NCI-H1930 (cell line): ENCODE results near the gene CPPED1.
"Not testable (repeated sequence)": the region's sequence is repeated elsewhere in the genome, so short reads cannot be mapped to it uniquely, and the experiment has no call there.

Experiments
- DNase-seq, 2 experiments: peaks; one replicate each; lab custom pipeline; 2025; lab: John Stamatoyannopoulos, UW

Gene CPPED1, protein sequence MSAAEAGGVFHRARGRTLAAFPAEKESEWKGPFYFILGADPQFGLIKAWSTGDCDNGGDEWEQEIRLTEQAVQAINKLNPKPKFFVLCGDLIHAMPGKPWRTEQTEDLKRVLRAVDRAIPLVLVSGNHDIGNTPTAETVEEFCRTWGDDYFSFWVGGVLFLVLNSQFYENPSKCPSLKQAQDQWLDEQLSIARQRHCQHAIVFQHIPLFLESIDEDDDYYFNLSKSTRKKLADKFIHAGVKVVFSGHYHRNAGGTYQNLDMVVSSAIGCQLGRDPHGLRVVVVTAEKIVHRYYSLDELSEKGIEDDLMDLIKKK

DNA sequence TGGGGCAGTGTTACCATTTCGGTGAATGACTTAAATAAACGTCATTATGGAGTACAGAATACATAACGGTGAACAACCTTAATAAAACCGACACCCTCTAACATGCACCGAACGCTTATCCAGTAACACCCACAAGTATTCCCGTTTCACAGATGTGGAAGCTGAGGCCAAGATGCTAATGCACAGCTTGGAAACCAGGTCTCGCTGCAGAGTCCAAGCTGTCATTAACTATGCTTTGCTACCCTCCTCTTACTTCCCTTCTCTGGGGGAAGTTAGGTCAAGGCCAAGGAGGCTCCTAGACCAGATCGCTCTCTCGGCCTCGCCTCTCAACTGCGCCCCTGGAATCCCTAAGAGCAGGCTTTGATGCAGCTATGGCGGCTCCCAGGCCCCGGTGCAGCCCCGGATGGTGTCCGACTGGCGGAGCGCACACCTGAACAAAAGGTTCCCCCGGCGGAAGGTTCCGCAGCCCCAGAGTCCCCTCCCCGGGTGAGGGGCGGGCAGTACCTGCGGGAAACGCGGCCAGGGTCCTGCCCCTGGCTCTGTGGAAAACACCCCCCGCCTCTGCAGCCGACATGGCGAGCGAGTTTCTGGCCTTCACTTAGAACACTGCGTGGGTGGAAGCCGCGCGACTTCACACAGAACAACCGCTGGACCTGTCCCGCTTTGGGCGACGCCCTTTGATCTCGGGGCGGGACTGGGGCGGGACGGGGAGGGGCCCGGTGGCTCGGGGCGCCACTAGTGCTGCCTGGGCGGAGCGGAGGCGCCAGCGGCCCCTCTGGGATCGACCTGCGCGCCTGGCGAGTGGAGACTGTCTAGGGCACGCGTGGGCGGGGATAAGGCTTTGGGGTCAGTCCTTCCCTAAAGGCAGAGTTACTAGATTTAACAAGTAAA is at the start of gene CPPED1:
Gene CPPED1, minus strand, starts transcription at position 685 of the 891 bp plus-strand sequence. Its CDS starts 111 bp downstream, at position 574.
- peak; percentile 86 to 91 for DNase-seq

DNA sequence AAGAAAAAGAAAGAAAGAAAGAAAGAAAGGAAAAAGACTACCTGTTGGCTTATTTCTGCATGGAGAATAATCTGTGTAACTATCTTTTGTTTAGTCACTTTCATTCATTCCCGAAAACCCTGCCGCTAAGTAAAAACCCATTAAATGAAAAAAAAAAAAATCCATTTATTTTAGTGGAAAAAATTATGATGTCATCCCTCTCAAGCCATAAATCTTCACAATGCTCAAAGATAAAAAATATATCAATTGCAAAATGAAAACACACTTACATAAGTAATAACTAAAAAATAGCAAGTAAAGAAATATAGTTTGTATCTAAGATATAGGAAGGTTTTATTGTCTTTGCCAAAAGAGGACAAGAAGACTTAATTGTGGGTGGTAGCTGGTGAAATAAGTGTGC is 46.5 kb upstream of the CPPED1 start:
- DNase-seq, result no peak

DNA sequence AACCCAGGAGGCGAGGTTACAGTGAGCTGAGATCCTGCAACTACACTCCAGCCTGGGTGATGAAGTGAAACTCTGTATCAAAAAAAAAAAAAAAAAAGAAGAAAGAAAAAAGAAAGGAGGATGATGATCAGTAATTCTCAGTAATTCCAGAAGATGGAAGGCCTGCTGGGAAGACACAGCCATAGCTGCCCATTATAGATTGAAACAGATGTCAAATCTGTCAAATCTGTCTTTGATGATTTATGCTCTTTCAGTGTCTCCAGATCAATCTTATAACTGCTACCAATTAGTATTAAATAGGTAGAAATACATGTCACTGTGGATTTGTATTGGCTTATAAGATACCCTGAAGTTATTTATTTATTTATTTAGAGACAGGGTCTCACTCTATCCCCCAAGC is 42.9 kb upstream of the CPPED1 start:
- DNase-seq, result no peak

DNA sequence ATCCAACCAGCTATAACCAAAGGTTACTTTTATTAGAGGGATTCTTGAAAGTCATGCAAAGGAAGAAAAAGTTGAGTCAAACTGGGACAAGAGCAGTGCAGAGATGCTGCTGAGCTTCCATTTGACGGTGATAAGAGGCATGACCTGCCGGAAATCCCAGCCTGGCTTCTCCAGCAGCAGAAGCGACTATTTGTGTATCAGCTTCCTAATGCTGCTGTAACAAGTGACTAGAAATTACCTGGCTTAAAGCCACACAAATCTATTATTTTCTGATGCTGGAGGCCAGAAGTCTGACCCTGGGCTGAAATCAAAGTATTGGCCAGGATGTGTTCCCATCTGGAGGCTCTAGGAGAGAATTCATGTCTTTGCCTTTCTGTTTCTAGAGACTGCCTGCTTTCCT is 41.6 kb upstream of the CPPED1 start:
- no peak for DNase-seq

DNA sequence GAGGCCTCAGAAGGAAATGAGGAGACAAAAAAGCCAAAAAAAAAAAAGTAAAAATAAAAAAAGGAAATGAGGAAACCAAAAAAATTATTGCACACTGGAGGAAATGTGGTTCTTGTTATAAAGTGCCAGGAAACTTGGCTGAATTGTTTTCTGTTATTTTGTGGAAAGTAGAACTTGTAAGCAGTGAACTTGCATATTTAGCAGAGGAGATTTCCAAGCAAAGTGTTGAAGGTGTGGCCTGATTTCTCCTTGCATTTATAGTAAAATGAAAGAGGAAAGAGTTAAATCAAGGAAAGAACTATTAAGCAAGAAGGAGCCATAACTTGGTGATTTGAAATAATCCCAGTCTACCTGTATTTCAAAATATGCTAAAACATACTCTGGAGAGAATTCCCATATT is 34.1 kb upstream of the CPPED1 start:
- DNase-seq, result no peak

DNA sequence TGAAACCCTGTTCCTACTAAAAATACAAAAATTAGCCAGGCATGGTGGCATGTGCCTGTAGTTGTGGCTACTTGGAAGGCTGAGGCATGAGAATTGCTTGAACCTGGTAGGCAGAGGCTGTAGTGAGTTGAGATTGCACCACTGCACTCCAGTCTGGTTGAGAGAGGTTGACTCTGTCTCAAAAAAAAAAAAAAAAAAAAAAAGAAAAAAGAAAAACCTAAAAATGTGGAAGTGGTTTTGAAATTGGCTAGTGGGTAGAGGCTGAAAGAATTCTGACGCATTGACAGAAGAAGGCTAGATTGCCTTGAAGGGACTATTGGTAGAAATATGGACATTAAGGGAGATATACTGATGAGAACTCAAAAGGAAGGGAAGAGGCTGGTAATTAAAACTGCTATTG is 33.6 kb upstream of the CPPED1 start:
- DNase-seq, result no peak

DNA sequence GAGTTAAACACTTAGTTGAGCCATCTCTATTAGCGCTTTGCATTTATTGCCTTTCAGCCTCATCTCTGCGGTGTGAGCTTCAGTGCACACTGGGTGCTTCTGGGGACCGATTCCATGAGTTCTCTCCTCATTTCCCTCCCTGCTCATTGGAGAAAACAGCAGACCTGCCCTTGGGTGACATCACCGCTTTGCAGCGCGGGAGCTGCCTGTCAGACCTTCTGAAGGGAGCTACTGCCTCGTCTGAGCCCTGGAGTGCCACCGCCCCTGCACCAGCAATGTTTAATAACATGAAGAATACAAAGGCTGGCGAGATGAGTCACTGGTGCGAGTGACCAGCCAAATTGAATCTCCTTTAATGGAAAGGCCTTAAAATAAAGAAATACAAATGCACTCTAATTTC is 30.2 kb upstream of the CPPED1 start:
- DNase-seq, result no peak

DNA sequence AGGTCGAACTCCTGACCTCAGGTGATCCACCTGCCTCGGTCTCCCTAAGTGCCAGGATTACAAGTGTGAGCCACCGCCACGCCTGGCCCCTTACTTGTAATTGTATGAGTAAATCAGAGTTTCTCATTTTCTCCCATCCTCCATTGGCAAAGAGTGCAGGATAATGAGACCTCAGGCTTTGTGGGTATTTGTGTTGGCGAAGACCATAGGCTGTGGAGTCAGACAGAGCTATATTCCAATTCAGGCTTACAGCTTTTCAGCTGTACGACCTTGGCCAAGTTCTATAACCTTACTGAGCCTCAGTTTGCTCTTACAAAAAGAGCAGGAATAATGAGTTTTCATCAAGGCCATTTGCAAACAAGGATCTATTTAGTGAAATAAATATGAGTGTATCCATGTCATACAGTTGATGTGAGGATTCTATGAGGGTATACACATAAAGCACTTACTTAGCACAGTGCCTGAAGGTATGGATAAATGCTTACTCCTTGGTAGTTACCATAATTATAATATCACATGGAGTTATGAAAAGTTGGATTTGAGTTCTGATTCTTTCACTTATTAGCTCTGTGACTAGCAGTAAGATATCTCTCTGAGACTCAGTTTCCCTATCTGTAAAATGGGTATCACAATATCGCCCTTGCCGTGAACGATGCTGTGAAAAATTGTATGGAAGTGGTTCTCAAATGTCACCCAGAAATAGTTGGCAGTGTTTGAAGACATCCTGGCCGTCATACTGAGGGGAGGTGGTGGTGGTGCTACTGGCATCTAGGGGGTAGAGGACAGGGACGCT is 25.6 kb upstream of the CPPED1 start:
- DNase-seq, result no peak

DNA sequence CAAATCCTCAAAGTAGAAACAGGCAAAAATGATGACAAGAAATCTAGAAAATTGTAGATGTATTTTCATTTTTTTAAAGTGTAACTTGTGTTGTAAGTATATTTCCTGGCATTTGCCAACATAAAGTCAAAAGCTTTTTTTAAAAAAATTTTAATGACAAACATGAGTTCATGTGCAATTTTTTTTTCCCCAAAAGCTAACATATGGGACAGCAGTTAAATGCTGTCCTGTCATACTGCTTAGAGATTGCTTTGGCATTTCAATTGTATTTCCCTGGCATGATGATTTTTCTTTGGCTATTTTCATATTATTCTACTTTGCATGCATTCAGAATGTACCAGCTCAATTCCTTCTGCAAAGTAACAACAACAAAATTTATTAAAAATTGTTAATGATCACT is 24.5 kb upstream of the CPPED1 start:
- DNase-seq, result no peak

DNA sequence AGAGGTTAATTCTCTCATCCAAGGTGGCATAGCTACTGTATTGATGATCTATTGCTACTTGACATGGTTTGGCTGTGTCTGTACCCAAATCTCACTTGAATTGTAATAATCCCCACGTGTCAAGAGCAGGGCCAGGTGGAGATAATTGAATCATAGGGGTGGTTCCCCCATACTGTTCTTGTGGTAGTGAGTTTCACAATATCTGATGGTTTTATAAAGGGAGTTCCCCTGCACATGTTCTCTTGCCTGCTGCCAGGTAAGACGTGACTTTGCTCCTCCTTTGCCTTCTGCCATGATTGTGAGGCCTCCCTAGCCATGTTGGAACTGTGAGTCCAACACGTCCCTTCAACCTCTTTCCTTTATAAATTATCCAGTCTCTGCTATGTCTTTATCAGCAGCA is 22.9 kb upstream of the CPPED1 start:
- no peak for DNase-seq

DNA sequence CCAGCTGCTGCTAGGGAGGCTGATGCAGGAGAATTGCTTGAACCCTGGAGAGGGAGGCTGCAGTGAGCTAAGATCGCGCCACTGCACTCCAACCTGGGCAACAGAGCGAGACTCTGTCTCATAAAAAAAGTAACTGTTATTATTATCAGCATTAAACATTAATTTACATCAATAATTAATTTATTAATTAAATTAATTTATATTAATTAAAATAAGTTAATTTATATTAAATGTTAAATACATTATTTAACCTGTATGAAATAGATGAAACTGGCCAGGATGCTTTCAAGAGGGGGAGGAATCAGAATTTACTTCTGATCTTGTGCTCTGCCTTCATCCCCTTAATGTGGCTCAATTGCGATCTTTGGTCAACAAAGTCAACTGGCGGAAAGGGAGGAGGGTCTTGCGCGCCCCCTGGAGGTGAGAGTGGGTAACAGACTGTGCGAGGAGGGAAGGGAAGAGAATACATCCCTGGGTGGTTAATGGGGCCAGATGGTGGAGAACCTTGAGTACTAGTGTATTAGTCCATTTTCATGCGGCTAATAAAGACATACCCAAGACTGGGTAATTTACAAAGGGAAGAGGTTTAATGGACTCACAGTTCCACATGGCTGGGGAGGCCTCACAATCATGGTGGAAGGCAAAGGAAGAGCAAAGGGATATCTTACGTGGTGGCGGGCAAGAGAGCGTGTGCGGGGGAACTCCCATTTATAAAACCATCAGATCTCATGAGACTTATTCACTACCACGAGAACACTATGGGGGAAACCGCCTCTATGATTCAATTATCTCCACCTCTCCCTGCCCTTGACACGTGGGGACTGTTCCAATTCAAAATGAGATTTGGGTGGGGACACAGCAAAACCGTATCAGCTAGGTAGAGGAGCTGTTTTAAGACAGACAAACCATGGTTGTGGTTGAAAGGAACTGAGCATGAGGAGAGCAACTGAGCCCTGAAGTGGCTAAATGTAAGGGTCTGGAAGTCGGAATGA is 15.7 kb upstream of the CPPED1 start:
- peak; percentile 60 to 67 for DNase-seq

DNA sequence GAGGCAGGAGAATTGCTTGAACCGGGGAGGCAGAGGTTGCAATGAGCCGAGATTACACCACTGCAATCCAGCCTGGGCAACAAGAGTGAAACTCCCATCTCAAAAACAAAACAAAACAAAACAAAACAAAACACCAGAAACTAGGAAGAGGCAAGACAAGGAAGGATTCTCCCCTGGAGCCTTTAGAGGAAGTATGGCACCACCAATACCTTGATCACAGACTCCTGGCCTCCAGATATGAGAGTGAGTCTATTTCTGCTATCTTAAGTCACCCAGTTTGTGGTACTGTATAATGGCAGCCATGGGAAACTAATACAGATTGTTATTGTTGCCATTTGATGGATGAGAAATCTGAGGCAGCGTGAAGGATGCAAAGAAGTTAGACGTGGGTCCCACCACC is 14.6 kb upstream of the CPPED1 start:
- no peak for DNase-seq

DNA sequence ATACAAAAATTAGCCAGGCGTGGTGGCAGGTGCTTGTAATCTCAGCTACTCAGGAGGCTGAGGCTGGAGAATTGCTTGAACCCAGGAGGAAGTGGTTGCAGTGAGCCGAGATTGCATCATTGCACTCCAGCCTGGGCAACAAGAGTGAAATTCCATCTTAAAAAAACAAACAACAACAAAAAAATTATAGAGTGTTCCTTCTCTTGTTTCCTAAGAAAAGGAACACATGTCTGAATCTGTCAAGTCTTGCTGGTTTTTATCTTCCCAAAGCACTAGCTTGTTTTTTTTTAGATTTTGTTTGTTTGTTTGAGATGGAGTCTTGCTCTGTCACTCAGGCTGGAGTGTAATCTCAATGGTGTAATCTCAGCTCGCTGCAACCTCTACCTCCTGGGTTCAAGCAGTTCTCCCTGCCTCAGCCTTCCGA is 13.1 kb upstream of the CPPED1 start:
- DNase-seq, result not testable (repeated sequence)

DNA sequence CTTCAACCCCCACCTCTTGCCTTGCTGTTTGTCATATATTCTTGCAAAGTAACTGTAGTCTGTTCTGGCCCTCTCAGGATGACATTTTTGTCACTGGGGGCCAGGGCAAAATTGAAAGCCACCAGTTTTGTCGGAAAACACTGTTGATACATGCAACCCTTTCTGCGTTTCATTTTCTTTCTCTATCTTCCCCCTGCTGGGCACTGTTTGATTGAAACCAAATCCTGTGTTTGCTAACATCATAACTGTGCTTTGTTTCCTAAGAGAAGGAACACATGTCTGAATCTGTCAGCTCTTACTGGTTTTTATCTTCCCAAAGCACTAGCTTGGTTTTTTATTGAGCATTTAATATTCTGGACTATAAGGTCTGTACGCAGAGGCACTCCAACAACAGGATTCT is 11.7 kb upstream of the CPPED1 start:
- peak in 1 of 2 experiments; percentile 12 for DNase-seq

DNA sequence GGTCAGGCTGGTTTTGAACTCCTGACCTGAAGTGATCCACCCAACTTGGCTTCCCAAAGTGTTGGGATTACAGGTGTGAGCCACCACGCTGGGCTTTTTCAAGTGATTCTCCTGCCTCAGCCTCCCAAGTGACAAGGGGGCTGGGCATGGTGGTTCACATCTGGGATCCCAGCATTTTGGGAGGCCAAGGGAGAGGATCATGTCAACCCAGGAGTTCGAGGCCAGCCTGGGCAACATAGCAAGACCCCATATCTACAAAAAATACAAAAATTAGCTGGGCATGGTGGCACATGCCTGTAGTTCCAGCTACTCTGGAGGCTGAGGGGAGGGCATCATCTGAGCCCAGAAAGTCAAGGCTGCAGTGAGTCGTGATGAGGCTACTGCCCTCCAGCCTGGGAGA is 10.0 kb upstream of the CPPED1 start:
- DNase-seq, result not testable (repeated sequence)

DNA sequence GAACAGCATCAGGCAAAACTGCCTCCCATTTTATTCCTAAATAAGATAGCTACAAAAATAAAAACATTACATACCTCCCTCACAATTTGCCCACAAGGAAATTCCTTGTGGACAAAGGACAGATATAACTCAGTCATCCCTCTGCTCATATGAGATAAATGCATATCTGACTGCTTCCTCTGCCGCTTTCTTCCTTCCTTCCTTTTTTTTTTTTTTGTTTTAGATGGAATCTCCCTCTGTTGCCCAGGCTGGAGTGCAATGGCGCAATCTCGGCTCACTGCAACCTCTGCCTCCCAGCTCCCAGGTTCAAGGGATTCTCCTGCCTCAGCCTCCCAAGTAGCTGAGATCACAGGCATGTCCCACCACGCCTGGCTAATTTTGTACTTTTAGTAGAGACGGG is 9.6 kb upstream of the CPPED1 start:
- not testable (repeated sequence) for DNase-seq

DNA sequence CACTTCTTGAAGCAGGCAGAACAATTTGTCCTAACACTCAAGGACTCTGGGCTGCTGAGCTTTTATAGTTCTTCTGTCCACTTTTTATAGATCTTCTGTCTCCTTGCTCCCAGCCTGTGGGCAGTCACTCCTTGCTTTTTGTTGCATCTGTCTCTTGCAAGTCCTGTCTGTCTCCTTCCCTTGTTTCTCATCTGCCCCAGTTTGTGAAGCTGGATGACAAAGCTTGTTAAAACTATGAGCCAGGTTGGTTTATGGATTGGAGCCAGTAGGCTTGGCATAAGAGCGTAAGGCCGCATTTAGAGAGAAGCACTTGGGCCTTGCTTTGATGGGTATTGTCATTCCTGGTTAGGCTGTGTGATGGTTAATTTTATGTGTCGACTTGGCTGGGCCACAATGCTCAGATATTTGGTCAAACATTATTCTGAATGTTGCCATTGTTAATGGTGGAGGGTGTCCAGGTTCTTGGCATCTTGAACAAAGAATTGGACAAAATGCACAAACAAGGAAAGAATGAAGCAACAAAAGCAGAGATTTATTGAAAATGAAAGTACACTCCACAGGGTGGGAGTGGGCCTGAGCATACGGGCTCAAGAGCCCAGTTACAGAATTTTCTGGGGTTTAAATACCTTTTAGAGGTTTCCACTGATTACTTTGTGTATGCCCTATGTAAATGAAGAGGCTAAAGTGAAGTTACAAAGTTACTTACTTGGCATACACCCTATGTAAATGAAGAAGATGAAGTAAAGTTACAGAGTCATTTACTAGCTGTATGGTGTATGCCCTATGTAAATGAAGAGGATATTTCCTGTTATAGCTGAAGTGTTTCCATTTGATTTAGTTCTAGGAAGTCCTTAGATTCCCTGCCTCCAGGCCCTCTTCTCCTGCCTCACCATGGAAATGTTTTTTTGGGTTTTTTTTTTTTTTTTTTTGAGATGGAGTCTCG is 8.0 kb upstream of the CPPED1 start:
- DNase-seq, result no peak

DNA sequence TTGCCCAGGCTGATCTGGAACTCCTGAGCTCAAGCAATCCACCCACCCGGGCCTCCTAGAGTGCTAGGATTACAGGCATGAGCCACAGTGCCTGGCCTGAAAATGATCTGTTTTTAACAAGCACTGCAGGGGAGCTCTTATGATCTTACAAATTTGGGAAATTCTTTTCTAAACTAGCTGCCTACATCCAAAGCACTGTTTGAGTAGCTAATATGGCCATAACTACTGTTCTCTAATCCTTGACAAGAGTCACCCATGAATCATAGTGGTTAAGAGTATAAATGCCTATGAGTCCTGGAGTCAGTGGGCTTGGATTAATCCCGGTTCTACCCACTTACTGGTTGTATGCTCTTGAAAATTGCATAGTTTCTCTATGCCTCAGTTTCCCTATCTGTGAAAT is 1.4 kb upstream of the CPPED1 start:
- no peak for DNase-seq

DNA sequence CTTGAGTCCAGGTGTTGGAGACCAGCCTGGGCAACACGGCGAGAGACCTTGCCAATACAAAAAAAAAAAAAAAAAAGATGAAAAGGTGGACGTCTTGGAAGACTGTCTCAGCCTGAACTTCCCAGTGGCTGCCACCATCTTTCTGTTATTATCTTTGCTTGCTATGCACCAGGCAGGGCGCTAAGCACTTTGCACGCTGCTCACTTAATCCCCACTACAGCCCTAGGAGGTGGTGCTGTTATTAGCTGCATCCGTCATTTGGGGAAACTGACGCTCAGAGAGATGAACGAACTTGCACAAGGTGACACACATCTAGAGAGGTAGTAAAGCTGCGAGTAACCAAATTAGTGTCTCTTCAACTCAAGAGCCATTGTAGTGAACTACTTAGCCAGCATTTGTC is 708 bp upstream of the CPPED1 start:
- DNase-seq, result no peak

DNA sequence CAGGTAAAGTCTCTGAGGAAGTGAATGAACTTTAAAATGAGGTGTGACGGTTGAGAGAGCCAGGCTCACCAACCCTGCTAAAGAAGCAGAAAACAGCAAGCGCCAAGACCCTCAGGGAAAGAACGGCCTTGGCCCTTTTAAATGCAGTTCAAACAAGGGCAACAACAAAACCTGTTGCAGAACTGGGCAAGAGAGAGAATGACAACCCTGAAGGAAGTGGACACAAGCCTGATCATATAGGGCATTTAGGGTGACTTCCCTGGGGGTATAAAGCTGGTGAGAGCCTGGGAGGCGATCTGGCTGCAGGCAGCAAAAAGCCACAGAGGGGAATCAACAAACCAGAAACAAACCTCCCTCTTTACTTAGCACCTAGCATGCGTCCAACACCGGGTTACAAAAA is 1.0 kb downstream of the CPPED1 start:
- no peak for DNase-seq
